GM12892 (cell line): ENCODE data around the gene SELENOM.

Experiments used
- POLR2AphosphoS5 ChIP-seq: IDR thresholded peaks from 2 replicates; pipeline ENCODE4 v1.6.1; 2011; ENCODE audit warnings: low read depth, low read length, control low read depth
- TAF1 ChIP-seq: IDR thresholded peaks from 2 replicates; pipeline ENCODE4 v1.6.1; 2011; ENCODE audit warnings: low read depth, mild to moderate bottlenecking, control low read depth, low read length, borderline replicate concordance

DNA sequence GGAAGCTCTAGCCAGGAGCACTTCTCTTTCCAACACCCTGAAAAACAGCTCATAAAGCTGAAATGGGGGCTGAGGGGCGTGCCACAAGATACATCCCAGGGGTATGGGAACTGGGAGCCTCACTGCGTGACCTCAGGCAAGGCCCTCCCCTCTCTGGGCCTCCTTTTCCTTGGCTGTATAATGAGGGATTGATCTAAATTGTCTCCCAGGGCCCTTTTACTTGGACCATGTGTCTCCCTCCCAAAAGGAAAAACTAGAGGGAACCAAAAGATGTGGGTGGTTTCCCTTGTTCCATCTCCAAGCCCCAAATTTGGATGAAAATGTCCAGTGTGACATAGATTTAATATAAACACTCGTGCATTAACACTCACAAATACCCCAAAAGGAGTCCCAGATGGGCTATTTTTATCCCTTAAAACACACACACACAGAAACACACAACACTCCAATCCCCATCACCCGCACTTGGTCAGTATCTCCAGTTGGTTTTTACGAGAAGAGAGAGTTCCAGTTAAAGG, 52.2 kb downstream of the SELENOM start:
- TF ChIP-seq POLR2AphosphoS5, result no peak
- no peak for TF ChIP-seq TAF1
